SK-N-SH treated with all-trans-retinoic acid at 6 μM for 48 hours (cell line): ENCODE data around the gene MRPL2.

ENCODE experiments used
- ARNTL ChIP-seq: fragments of 450-650 bp; formaldehyde crosslinking; IDR thresholded peaks from 2 replicates; pipeline ENCODE4 v1.5.0; 2020; ENCODE audit warnings: low read depth, mild to moderate bottlenecking, moderate library complexity, borderline replicate concordance
- CREB5 ChIP-seq: fragments of 250-450 bp; sonication (Bioruptor Pico); IDR thresholded peaks from 2 replicates; pipeline ENCODE4 v1.5.1; 2020; ENCODE audit warnings: low read depth, mild to moderate bottlenecking, moderate library complexity
- ESRRG ChIP-seq: fragments of 250-450 bp; sonication (Bioruptor Pico); IDR thresholded peaks from 2 replicates; pipeline ENCODE4 v1.6.1; 2021; ENCODE audit warnings: mild to moderate bottlenecking
- ISL1 ChIP-seq: fragments of 250-450 bp; sonication (Bioruptor Pico); IDR thresholded peaks from 2 replicates; pipeline ENCODE4 v2.1.2; 2022; ENCODE audit warnings: mild to moderate bottlenecking, moderate library complexity
- ZFP3 ChIP-seq: fragments of 250-450 bp; sonication (Bioruptor Pico); IDR thresholded peaks from 2 replicates; pipeline ENCODE4 v1.5.0; 2020; ENCODE audit warnings: mild to moderate bottlenecking, moderate library complexity
- ZFP30 ChIP-seq: fragments of 450-650 bp; formaldehyde crosslinking; IDR thresholded peaks from 2 replicates; pipeline ENCODE4 v1.5.0; 2022; ENCODE audit warnings: mild to moderate bottlenecking, moderate library complexity
- TF ChIP-seq, protein P1 (sequence below): fragments of 250-450 bp; sonication (Bioruptor Pico); IDR thresholded peaks from 2 replicates; pipeline ENCODE4 v1.8.0; 2020; ENCODE audit warnings: mild to moderate bottlenecking, moderate library complexity, borderline replicate concordance

GRCh38 chr6:43090559-43090956 lies 31.3 kb upstream of the MRPL2 start:
- TF ChIP-seq ZFP30 (CRISPR knock-in tag) (no peak), ISL1 (no peak), ZFP3 (CRISPR knock-in tag) (no peak), ARNTL (no peak), ESRRG (CRISPR knock-in tag) (no peak), CREB5 (CRISPR knock-in tag) (no peak)
- TF ChIP-seq, protein P1, sequence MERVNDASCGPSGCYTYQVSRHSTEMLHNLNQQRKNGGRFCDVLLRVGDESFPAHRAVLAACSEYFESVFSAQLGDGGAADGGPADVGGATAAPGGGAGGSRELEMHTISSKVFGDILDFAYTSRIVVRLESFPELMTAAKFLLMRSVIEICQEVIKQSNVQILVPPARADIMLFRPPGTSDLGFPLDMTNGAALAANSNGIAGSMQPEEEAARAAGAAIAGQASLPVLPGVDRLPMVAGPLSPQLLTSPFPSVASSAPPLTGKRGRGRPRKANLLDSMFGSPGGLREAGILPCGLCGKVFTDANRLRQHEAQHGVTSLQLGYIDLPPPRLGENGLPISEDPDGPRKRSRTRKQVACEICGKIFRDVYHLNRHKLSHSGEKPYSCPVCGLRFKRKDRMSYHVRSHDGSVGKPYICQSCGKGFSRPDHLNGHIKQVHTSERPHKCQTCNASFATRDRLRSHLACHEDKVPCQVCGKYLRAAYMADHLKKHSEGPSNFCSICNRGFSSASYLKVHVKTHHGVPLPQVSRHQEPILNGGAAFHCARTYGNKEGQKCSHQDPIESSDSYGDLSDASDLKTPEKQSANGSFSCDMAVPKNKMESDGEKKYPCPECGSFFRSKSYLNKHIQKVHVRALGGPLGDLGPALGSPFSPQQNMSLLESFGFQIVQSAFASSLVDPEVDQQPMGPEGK = no peak
